Measurements from ENCODE around the gene NGB.
A peak's percentile ranks its signal among the peaks of the same experiment; 100 is the strongest.

Gene NGB

GRCh38 chr14:77225892-77226557, 45.0 kb downstream of the NGB start:
- no peak for DNase-seq

GRCh38 chr14:77225254-77225653, 45.8 kb downstream of the NGB start:
- DNase-seq = no peak

DNA sequence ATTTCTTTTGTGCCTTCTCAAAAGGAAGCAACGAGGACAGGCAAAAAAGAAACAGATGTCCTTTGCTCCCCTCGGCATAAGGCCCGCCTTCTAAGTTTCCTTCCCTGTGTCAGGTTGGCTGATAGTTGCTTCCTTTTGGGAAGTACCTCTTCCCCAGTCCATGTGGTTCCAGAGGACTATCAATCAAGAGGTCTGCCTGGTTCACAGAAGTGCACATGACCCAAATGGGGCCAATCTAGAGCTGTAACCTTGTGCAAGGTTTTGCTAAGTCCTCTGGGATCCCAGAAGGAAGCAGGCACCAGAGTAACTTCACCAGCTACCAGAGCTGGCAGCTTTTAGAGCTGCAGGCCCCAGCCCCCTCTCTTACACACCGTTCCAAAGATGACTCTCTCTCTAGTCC, 46.8 kb downstream of the NGB start:
- DNase-seq = no peak

DNA sequence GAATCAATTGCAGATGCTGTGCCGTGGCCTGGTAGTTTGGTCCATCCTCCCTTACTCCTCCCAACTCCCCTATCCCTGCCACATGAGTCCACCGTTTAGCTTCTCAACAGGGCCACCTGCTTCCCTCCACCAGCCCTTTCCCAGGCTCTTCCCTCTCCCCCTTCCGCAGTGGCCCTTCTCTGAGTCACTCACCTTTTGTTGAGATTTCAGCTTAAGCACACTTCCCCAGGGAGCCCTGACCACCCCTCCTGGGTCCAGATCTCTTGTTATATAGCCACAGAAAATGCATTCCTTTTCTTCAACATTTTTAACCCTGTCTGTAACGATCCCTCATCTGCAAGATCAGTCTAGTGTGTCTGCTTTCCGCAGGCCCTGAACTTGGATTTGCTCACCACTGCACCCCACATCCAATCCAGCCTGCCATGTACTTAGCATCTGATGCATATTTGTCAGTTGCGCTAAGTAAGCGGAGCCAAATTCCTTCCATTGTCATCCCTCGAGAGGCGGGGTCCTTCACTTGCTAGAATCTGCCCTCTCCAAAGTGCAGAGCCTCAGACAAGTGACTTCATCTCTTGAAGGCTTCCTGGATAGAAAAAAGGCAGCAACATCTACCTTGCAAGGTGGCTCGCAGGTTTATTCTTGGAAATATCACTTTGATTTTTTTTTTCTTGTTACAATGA, 48.3 kb downstream of the NGB start:
- DNase-seq = no peak

DNA sequence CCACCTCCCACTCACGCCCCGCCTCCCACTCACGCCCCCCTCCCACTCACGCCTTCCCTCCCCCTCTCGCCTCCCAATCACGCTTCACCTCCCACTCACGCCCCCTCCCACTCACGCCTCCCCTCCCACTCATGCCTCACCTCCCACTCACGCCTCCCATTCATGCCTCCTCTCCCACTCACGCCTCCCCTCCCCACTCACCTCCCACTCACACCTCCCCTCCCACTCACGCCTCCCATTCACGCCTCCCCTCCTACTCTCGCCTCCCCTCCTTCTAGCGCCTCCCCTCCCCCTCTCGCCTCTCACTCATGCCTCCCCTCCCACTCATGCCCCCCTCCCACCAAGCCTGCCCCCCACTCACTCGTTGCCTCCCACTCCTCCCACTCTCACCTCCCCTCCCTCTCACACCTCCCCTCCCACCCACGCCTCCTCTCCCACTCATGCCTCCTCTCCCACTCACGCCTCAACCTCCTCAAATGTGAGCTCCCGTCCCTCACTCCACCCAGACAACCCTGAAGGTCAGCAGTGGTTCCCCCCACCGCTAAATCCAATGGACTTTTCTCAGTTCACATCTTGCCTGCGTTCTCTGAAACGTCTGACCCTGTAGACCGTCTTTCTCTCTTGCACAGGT, 49.6 kb downstream of the NGB start:
- DNase-seq = no peak

DNA sequence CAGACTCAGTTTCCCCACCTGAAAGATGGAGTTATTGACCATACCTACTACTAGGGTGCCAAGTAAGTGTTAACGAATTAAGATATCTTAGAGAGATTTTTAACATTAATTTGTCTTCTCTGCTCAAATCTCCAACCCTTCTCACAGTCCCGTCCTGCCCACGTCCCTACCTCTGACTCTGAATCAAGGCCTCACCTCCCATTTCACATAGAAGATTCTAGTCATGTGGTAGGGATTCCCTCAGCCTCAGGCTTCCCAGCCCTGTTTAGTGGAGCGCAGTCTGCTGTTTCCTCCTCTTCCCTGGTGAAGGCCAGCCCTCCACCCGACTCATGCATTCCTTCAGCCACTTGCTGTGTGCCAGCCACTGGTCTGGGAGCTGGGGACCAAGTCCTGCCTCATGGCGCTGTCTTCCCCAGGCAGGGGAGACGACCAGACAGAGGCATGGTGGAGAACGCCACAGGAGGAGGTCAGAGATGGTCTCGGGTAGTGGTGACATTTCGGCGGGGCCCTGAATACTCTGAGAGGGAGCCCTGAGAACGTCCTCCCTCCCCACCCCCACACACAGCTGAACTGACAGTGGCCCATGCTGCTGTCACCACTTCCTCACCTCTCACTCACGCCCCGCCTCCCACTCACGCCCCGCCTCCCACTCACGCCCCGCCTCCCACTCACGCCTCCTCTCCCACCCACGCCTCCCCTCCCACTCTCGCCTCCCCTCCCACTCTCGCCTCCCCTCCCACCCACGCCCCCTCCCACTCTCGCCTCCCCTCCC, 50.6 kb downstream of the NGB start:
- no peak for DNase-seq

DNA sequence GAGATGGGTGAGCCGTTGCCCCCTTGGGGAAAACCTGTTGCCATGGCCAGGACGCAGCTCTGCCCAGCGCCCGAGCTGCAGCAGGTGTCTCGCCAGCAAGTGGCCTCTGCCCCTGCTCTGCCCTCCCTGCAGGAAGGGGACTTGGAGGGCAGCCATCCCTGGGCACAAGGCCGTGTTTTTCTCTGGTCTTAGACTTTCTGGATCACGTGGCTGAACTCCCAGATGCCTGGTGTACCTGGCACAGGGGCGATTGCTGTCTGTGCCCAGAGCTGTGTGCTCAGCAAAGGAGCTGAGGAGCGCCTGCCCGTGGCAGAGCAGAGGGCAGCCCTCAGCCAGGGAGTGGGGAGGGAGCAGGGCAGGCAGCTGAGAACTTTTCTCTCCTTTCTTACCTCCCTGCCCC, 51.4 kb downstream of the NGB start:
- DNase-seq = peak; percentile 81

- no peak for DNase-seq
These were observed 53.5 kb downstream of the NGB start for GRCh38 chr14:77217551-77217950.
